Transverse colon (tissue), 4 donors: ENCODE results near the gene RAB10.

Experiments used
- CTCF ChIP-seq, 5 experiments: fragments of 200-600 bp in 3 of 5; fragments of 450-650 bp in 2 of 5; sonication (generic) in 3 of 5; IDR thresholded peaks; 1 replicate in 2 of 5; 2 replicates in 3 of 5; pipeline ENCODE4 v1.5.1; 2016 to 2017; ENCODE audit warnings: antibody characterized with exemption in 5 of 5, inconsistent platforms in 3 of 5, mild to moderate bottlenecking in 2 of 5, moderate library complexity in 1 of 5
- POLR2A ChIP-seq: fragments of 450-650 bp; IDR thresholded peaks from one replicate; pipeline ENCODE4 v1.6.1; 2016; ENCODE audit warnings: antibody characterized with exemption, mild to moderate bottlenecking, moderate library complexity
- POLR2AphosphoS5 ChIP-seq, 3 donors: sonication (generic); formaldehyde crosslinking; IDR thresholded peaks; one replicate each; pipeline ENCODE4 v1.6.1; 2016; ENCODE audit warnings: antibody characterized with exemption in 3 of 3

GRCh38 chr2:26172189-26172870 is 138.4 kb downstream of the RAB10 start:
- TF ChIP-seq CTCF (IDR thresholded peaks at IDR 0.05): no peak
- TF ChIP-seq POLR2AphosphoS5 (IDR thresholded peaks at IDR 0.05): no peak
- TF ChIP-seq POLR2A: no peak
